Endothelial cell of umbilical vein (primary cell): ENCODE data around the gene RNF157. TPM values are rescaled to one million over a fixed set of nuclear protein-coding genes. Genes with fewer than 3 reads are reported as not detected.

ENCODE experiments used
- BruUV-seq: library from RNA; stranded (reverse); fragments of 400-500 nt; replicated peaks from 2 replicates; lab custom pipeline; 2021; lab: Mats Ljungman, UMichigan
- CTCF ChIA-PET: fragments of 300-600, 350-600 bp; sonication (Branson Sonifier 250); formaldehyde crosslinking; loops from one replicate; lab custom pipeline; 2021; ENCODE audit warnings: antibody characterized with exemption, inconsistent platforms; lab: Charles Lee
- POLR2A ChIA-PET: fragments of 300-600, 350-600 bp; sonication (Branson Sonifier 250); formaldehyde crosslinking; loops from one replicate; lab custom pipeline; 2021; ENCODE audit warnings: antibody characterized with exemption, inconsistent platforms; lab: Charles Lee
- DNase-seq: peaks from one replicate; pipeline ENCODE4 v3.0.0-alpha.2; 2011; ENCODE audit warnings: low read depth, low spot score
- FAIRE-seq: peaks from 2 replicates; lab custom pipeline; 2011; peaks lifted over from hg19 to GRCh38; lab: Jason Lieb, UNC
- H2AFZ ChIP-seq: 2 replicates; pipeline ENCODE4 v1.6.0; 2012; ENCODE audit warnings: low read depth, low read length, control low read depth, inconsistent platforms
- H3K27ac ChIP-seq: 2 replicates; pipeline ENCODE4 v1.5.1; 2011; ENCODE audit warnings: low read depth, mild to moderate bottlenecking, control low read depth, low read length, moderate library complexity; ENCODE audit not compliant: insufficient read depth
- H3K27me3 ChIP-seq, 2 experiments: 2 replicates each; pipeline versions ENCODE4 v1.6.0 to v1.6.1; 2011; ENCODE audit warnings: low read length in 2 of 2, mixed read lengths in 1 of 2; ENCODE audit not compliant: control insufficient read depth in 2 of 2, insufficient read depth in 2 of 2
- H3K36me3 ChIP-seq, 2 experiments: 2 replicates in 1 of 2; 3 replicates in 1 of 2; pipeline ENCODE4 v1.5.1; 2011; ENCODE audit warnings: low read length in 2 of 2, mild to moderate bottlenecking in 1 of 2, moderate library complexity in 1 of 2; ENCODE audit not compliant: control insufficient read depth in 2 of 2, insufficient read depth in 2 of 2; ENCODE audit errors: extremely low read depth in 1 of 2
- H3K4me1 ChIP-seq: 3 replicates; pipeline ENCODE4 v1.5.1; 2011; ENCODE audit warnings: mild to moderate bottlenecking, low read length; ENCODE audit not compliant: control insufficient read depth, insufficient read depth; ENCODE audit errors: extremely low read depth
- H3K4me2 ChIP-seq: 2 replicates; pipeline ENCODE4 v1.6.1; 2011; ENCODE audit warnings: low read length, control low read depth, mixed read lengths; ENCODE audit not compliant: insufficient read depth
- H3K4me3 ChIP-seq, 3 experiments: fragments of 200-600 bp in 1 of 3; sonication (generic), shearing (Covaris generic) in 1 of 3; replicated peaks in 1 of 3; 2 replicates each; pipeline ENCODE4 v1.5.1; 2011 to 2016; ENCODE audit warnings: control low read depth in 3 of 3, low read length in 3 of 3, mild to moderate bottlenecking in 2 of 3, inconsistent platforms in 1 of 3, low read depth in 1 of 3, moderate library complexity in 1 of 3; ENCODE audit not compliant: insufficient read depth in 1 of 3
- H3K79me2 ChIP-seq: 2 replicates; pipeline ENCODE4 v1.6.0; 2012; ENCODE audit warnings: low read length, inconsistent platforms; ENCODE audit not compliant: control insufficient read depth, insufficient read depth
- H3K9ac ChIP-seq: replicated peaks from 2 replicates; pipeline ENCODE3; 2011; ENCODE audit warnings: low read length, control low read depth; ENCODE audit not compliant: insufficient read depth; ENCODE audit errors: extremely low read depth
- H3K9me1 ChIP-seq: replicated peaks from 3 replicates; pipeline ENCODE4 v1.6.0; 2011; ENCODE audit warnings: mild to moderate bottlenecking, low read length; ENCODE audit not compliant: control insufficient read depth, insufficient read depth; ENCODE audit errors: extremely low read depth
- H3K9me3 ChIP-seq: replicated peaks from 2 replicates; pipeline ENCODE4 v1.5.1; 2012; ENCODE audit warnings: low read length, inconsistent platforms; ENCODE audit not compliant: control insufficient read depth, insufficient read depth
- H4K20me1 ChIP-seq: replicated peaks from 2 replicates; pipeline ENCODE3; 2011; ENCODE audit warnings: mild to moderate bottlenecking, low read length; ENCODE audit not compliant: control insufficient read depth, insufficient read depth; ENCODE audit errors: extremely low read depth
- FOS ChIP-seq: IDR thresholded peaks from 2 replicates; pipeline ENCODE4 v1.6.1; 2011; ENCODE audit warnings: mild to moderate bottlenecking, low read length, moderate library complexity, borderline replicate concordance; ENCODE audit not compliant: insufficient read depth
- MYC ChIP-seq: IDR thresholded peaks from one replicate; pipeline ENCODE4 v1.6.1; 2011; ENCODE audit warnings: mild to moderate bottlenecking, low read depth, low read length
- POLR2AphosphoS5 ChIP-seq: IDR thresholded peaks from 2 replicates; pipeline ENCODE4 v1.6.1; 2012; ENCODE audit warnings: low read depth, mild to moderate bottlenecking, control low read depth, low read length, moderate library complexity; ENCODE audit not compliant: insufficient read depth
- dilution Hi-C: fragments of 300-500 bp; cut with MboI; formaldehyde crosslinking; loops from one replicate; pipeline ENCODE4 v1.15.0; 2019; ENCODE audit warnings: low sequenced_read_pairs; ENCODE audit not compliant: extremely low pct_ligation_motif_present
- intact Hi-C: fragments of 100-400 bp; cut with micrococcal nuclease; formaldehyde crosslinking; loops from one replicate; pipeline ENCODE4 v1.10.0; 2022
- polyA plus RNA-seq, 4 experiments: library from polyadenylated mRNA; depleted of rRNA in 3 of 4; stranded (reverse) in 3 of 4; unstranded in 1 of 4; fragments of >200 nt; gene quantifications; 2 replicates each; pipeline versions ENCODE4 v1.2.1 to v1.2.3, GENCODE V29; 2011 to 2012; ENCODE audit warnings: missing spikeins in 1 of 4
- total RNA-seq: library from RNA; stranded (reverse); gene quantifications from 2 replicates; pipeline ENCODE4 v1.2.3, GENCODE V29; 2021
- TF ChIP-seq, protein P1 (sequence below), 2 donors: IDR thresholded peaks; 1 replicate in 1 of 2; 2 replicates in 1 of 2; pipeline ENCODE4 v1.5.1; 2011; ENCODE audit warnings: low read length in 2 of 2, mild to moderate bottlenecking in 2 of 2, moderate library complexity in 2 of 2, control low read depth in 1 of 2, inconsistent platforms in 1 of 2, low read depth in 1 of 2; ENCODE audit not compliant: insufficient read depth in 1 of 2; ENCODE audit errors: extremely low read depth in 1 of 2

The RNF157 gene
- total and polyA plus RNA-seq, 2 donors (not counting 3 experiments of a cell fraction or from before 2014, with no cell fraction given) = 0.07 to 0.86 TPM

DNA sequence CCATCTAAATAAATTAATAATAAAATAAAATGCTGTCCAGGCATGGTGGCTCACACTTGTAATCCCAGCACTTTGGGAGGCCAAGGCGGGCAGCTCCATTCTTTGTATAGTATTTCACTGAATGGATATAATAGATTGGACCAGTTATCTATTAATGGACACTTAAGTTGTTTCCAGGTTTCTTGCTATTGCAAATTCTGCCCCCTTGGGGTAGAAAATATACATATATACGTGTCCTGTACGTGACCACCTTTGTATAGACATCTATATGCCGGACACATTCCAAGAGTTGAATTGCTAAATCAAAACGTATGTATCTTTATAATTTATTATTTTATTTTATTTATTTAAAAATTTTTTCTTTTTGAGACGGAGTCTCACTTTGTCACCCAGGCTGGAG is 132.8 kb downstream of the RNF157 start:
- no peaks in the 10 kb centered on the region for H3K9me3 ChIP-seq
- no TSS peak for BruUV-seq
- dilution Hi-C loops (no loop called here), intact Hi-C loops (loop anchor here (5.0 kb wide), 1 partner anchor 95 kb away; no protein-coding TSS in a partner anchor)
- H3K4me1 ChIP-seq = peaks cover 8% of the 10 kb centered on the region
- TF ChIP-seq MYC (no peak), FOS (no peak)
- TF ChIP-seq, protein P1, sequence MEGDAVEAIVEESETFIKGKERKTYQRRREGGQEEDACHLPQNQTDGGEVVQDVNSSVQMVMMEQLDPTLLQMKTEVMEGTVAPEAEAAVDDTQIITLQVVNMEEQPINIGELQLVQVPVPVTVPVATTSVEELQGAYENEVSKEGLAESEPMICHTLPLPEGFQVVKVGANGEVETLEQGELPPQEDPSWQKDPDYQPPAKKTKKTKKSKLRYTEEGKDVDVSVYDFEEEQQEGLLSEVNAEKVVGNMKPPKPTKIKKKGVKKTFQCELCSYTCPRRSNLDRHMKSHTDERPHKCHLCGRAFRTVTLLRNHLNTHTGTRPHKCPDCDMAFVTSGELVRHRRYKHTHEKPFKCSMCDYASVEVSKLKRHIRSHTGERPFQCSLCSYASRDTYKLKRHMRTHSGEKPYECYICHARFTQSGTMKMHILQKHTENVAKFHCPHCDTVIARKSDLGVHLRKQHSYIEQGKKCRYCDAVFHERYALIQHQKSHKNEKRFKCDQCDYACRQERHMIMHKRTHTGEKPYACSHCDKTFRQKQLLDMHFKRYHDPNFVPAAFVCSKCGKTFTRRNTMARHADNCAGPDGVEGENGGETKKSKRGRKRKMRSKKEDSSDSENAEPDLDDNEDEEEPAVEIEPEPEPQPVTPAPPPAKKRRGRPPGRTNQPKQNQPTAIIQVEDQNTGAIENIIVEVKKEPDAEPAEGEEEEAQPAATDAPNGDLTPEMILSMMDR (IDR thresholded peaks at IDR 0.05; ENCODE audit: extremely low read depth in 1 of 2, insufficient read depth in 1 of 2, low read depth in 1 of 2, low read length in 2 of 2) = peak in 1 of 2 donors; percentile 6
- no peak for FAIRE-seq
- H3K4me2 ChIP-seq = no peak overlapping the region
- no peak overlapping the region for H3K9ac ChIP-seq
- no peak overlapping the region for H2AFZ ChIP-seq
- H4K20me1 ChIP-seq = no peaks in the 10 kb centered on the region
- H3K36me3 ChIP-seq = no peaks in the 10 kb centered on the region
- DNase-seq = peak; percentile 22
- ChIA-PET CTCF (interaction anchor here (0.7 to 2.6 kb wide), 5 partner anchors 15 to 172 kb away, joined by 3 to 28 read pairs (median 4); no protein-coding TSS in a partner anchor), POLR2A (interaction anchor here (0.6 kb wide), 1 partner anchor 9 kb away, joined by 4 read pairs; no protein-coding TSS in a partner anchor)
- H3K79me2 ChIP-seq = peaks cover 8% of the 10 kb centered on the region
- no peak overlapping the region for H3K4me3 ChIP-seq
- no peaks in the 10 kb centered on the region for H3K9me1 ChIP-seq
- no peaks in the 10 kb centered on the region for H3K27me3 ChIP-seq
- H3K27ac ChIP-seq = no peak overlapping the region

DNA sequence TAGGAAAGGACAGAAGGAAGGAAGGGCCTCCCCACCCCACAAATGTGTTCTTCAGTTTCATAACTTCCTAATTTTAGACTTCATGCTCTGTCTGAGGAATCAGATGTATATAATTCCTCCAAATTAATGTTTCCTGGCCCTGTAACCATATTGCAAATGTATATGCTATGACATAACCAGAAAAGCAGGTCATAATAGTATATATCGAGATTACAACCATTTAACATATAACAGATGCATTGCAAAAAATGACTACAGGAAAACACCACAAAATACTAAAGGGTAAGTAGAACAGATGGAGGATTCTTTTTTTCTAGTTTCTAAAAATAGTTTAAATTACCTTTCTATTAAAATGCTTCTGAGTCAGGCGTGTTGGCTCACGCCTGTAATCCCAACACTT is 133.6 kb downstream of the RNF157 start:
- H3K9me1 ChIP-seq = no peaks in the 10 kb centered on the region
- H3K27me3 ChIP-seq = no peaks in the 10 kb centered on the region
- H3K4me2 ChIP-seq = no peak overlapping the region
- CTCF ChIA-PET = interaction anchor here (0.7 to 2.6 kb wide), 5 partner anchors 14 to 173 kb away, joined by 3 to 28 read pairs (median 7); no protein-coding TSS in a partner anchor
- no peak for FAIRE-seq
- no peak overlapping the region for H3K9ac ChIP-seq
- DNase-seq = no peak
- no peak for TF ChIP-seq POLR2AphosphoS5
- H3K4me3 ChIP-seq = no peak overlapping the region
- H3K4me1 ChIP-seq = peaks cover 8% of the 10 kb centered on the region
- no peak overlapping the region for H3K27ac ChIP-seq
- H3K79me2 ChIP-seq = peaks cover 11% of the 10 kb centered on the region
- dilution Hi-C loops (no loop called here), intact Hi-C loops (loop anchor here (5.0 kb wide), 1 partner anchor 94 kb away; no protein-coding TSS in a partner anchor)
- POLR2A ChIA-PET = no interaction called here
- H2AFZ ChIP-seq = peak overlapping the region; percentile 29
- no TSS peak for BruUV-seq
- no peaks in the 10 kb centered on the region for H3K9me3 ChIP-seq
- H3K36me3 ChIP-seq = peaks cover 0 to under 1% of the 10 kb centered on the region in 2 experiments
- H4K20me1 ChIP-seq = no peaks in the 10 kb centered on the region
